SKM-1 (cell line): ENCODE measurements around the gene EPS8.

Experiments used
- DNase-seq: peaks from one replicate; lab custom pipeline; 2025; ENCODE audit not compliant: unreplicated experiment; lab: John Stamatoyannopoulos, UW

The EPS8 gene

DNA sequence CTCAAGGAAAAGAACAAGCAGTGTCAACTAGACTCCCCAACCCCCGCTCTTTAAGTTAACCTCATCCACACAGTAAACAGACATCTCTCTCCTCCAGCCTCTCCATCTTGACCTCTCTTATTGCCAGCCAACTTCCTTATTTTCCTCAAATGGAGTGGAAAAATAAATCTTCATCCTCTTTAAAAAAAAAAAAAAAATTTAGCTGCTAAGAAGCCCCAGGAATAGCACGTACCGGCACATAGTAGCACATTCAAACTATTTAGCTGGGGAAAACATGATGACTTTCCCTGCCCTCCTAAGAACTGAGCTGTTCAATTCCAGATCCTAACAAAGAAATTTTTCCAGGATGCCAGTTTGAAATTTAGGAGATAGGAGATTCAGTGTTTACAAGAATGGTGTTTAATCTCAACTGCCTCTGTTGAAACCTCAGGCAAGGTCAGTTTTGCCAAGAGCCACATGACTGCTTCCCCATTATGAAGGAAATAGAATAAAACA, 90.8 kb downstream of the EPS8 start:
- DNase-seq = no peak

DNA sequence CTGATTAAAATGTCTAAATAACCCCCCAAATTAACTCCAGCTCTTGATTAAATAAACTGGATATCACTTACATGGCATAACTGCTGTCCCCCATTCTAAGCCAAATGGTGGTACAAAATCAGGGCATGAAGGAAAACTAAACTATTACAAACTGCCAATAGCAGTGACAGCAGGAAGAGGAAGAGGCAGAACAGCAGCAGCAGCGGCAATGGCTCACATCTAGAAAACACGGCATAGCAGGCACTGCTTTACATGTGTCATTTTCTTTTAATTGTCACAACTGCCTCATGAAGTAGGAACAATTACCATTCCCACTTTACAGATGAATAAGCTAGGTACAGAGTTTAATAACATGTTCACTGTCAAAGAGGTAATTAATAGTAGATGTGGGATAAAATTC, 92.0 kb downstream of the EPS8 start:
- no peak for DNase-seq

DNA sequence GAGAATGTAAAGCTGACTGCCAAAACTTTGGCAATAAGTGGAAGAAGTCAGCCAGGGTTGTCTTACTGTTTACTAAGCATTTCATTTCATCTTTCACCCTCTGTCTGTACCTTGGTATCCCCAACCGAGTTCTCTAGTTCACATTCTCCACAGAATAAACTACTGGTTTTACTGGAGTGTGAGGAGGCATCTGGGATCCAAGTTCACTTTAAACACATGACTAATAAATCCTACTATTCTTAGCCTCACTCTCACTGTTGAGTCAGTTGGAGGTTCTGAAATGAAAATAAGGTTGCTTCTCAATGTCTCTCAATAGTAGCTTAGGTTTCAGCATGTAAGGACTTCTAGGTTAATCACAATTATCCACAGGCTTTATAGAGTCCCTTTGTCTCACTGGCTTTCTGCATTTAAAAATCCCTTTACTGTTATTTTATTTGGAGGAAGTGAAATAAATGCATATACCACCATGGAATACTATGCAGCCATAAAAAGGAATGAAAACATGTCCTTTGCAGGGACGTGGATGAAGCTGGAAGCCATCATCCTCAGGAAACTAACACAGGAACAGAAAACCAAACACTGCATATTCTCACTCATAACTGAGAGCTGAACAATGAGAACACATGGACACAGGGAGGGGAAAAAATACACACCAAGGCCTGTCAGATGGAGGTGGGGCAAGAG, 95.8 kb downstream of the EPS8 start:
- no peak for DNase-seq

DNA sequence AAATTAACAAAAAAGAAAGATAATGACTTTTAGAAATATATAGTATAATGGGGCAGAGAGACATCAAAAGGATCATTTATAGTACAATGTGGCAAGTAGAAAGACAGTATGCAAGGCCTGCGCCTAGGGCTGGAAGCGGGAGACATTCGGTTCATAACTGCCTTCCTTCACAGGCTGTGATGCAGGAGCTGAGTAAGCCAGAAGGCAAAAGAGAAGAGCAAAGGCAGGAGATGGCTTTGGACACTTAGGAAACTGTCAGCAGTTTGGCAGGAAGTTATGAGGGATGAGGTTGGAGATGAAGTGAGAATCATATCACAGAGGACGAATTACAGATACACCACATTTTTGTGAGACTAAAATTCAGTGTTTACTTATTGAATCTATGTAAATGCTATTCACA, 97.8 kb downstream of the EPS8 start:
- DNase-seq = no peak

DNA sequence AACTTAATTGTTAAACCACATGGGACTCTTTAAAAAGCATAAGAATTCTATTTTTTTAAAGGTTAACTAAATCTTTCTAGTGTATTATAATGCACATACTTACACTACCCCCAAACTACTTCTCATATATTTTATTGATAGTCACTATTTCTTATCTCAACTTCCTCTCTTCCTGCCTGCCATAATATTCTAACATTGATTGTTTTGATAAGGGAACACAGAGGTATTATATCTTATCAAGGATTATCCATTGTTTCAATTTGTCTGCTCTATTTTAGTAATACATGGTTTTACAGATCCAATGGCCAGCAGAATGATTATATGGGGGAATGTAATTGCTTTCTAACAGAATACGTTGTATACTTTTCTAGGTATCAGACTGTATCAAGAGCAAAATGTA, 98.9 kb downstream of the EPS8 start:
- no peak for DNase-seq

DNA sequence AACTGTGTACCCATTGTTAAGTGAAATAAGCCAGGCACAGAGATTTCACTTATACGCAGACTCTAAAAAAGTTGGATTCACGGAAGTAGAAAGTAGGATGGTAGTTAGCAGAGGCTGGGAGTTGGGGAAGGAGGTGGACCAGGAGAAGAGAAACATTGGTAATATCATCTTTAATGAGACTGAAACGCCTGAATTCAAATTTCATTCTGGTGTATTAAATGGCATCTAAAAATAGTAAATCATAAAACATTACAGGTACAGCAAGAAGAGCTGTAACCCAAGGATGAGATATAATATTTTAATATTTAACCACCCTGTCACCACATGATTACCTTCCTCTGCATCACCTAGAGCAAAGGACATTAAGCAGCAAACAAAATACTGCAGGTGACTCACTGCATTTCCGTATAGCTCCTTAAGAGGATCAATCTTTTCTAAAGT, 99.4 kb downstream of the EPS8 start:
- DNase-seq = no peak

DNA sequence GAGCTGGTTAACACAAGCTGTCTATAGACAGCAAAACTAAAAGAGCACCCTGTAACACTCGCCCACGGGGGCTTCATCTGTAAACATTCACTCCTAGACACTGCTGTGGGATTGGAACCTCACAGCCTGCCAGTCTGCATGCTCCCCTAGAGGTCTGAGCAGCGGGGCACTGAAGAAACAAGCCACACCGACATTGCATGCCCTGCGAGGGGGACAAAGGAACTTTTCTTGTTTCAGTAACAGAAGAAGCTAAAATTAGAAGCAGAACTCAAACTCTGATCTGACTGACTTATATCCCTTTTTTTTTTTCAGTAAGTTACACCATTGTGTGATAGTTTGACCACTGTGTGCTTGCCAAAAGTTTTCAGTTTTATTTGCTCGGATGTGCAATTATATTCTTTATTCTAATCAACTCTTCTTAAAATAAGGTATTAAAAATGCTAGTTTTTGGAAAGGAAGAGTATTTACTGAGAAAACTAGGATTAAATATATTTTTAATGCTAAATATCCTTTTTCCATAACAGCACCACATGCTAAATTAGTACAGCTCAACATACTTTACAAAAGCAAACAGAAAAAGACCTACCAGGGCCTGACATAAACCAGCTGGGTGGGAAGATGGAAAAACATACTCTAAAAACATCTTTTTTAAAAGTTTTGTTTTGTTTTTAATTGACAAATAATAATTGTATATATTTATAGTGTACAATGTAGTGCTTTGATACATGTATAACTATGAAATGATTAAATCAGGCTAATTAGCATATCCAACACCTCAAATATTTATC, 100.2 kb downstream of the EPS8 start:
- no peak for DNase-seq

DNA sequence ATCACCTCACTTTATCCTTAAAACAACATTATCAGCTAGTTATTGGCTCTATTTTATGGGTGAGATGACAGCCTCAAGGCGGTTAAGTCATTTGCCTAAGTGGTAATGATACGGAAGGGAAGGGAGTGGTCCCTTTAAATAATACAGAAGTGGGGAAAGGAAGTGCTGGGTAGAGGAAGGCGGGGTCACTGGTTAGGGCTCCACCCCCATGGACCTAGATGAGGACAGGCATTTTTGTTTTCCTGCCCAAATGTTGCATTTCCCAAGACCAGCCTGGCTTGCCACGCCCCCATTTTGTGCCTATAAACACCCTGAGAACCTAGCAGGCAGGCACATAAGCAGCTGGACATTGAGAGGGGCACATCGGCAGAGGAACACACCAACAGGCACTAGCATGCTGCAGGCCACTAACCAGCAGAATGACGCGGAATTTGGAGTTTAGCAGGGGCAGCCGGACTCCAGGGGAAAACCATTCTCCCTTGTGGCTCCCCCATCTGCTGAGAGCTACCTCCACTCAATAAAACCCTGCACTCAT, 100.9 kb downstream of the EPS8 start:
- peak; percentile 56 for DNase-seq

DNA sequence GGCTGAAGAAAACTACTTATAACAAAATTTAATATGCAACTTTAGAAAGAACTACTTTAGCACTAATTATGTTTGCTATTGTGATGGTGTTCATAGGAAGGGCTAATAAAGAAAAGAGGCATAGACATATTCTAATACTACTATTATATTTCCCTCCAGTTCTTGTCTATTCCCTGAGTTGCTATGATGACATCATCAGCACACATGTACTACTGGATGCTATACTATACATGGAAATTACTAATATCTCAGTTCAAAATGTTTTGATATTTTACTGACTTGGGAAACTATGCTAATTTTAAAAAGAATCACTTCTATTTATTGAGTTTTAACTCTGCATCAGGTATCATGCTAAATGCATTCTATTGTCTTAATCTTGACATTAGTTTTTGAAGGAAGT, 101.6 kb downstream of the EPS8 start:
- DNase-seq = no peak

DNA sequence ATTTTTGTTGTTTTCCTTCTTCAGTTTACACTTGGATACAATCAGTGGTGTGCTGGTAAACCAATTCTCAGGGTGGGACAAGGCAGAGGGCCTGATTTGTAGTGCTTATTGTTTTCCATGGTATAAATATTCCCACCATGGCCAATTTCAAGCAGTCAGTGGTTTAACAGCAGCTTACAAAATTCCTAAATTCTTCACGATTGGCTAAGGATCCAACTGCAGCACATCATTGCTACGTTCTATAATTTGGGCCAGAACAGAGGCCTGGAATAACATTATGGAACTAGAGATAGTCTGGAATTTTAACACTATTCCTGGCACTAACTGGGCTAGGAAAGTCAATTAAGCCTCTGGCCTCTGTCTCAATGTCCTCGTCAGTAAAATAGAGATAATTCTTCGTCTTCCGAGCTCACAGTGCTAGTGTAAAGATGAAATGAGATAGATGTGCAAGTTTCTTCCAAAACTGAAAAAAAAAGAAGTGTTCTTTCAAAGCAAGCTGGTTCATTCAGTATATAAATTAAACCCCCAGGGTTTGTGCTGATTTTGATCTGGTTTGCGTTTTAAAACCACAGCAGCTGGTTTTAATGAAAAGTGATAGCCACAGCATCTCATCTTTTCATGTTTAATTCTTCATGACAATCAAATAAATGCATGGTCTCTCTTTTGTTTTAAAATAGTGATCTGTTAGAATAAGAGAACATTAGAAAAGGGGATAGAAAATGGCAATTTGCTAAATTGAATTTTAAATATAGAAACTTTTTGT, 104.1 kb downstream of the EPS8 start:
- no peak for DNase-seq

DNA sequence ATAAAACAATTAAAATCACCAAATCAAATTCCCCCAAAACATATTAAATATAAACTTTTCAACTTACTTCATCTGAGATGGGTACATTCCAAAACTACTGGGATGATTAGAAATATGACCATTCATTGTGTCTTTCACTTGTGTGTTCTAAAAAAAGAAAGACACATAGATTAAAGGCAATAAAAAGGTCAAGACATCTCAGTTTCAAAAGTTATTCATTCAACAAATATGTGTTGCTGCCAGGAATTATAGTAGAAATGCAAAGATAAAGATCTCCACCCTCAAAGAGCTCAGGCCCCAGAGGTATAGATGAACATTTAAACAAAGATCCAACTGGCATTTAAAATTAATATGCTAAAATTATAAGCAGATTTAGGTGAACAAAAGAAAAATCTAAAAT, 106.4 kb downstream of the EPS8 start:
- DNase-seq = no peak

DNA sequence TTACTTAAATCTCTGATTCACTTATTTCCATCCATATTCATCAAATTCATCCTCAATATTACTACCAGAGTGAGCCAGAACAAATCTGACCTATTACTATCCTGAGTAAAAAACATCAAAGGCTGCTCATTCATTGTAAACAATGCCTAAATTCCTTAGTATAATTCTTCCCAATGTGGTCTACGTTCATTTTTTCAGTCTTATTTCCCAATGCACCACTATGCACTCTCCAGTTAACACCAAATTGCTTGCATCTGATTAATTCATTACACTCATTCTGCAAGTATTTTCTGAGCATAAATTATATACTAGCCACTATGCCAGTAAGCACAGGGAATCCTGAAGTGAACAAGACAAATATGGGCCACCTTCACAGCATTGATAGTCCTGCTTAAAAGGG, 110.0 kb downstream of the EPS8 start:
- no peak for DNase-seq

DNA sequence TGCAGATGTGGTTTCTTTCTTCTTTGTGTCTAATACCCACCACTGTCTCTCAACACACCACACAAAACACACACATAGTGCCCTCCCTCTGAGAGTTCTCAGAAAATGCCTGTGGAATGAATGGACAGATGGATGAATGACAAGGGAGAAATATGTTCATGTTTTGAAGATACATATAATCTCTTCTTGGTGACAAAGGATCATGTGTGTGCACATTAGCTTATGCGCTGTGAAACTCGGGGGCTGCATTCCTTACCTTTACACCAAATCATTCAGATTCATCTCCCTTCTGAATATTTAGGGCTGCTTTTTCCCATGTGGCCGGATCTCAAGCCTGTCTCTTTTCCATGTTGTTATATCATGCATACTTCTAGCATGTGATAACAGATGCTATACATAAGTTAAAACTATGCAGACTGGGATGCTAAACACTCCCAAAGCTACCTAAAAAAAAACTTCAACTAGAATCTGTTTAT, 111.4 kb downstream of the EPS8 start:
- no peak for DNase-seq

DNA sequence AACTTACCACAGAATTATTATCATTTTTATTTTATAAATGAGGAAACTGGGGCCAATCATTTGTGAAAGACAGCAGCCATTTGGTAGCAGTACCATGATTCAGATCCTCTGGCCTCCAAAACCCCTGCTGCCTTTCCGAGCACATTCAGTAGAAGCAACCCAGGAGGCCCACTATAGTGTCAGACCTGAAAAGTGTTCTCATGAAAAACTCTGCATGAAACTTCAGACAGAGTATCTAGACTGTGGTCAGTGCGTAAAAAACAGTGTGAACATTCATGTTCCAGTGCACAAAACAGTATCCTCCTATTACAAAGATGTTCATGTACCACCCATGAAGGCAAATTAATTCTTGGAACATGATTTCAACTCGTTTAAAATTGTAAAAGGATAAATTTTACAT, 112.0 kb downstream of the EPS8 start:
- no peak for DNase-seq

DNA sequence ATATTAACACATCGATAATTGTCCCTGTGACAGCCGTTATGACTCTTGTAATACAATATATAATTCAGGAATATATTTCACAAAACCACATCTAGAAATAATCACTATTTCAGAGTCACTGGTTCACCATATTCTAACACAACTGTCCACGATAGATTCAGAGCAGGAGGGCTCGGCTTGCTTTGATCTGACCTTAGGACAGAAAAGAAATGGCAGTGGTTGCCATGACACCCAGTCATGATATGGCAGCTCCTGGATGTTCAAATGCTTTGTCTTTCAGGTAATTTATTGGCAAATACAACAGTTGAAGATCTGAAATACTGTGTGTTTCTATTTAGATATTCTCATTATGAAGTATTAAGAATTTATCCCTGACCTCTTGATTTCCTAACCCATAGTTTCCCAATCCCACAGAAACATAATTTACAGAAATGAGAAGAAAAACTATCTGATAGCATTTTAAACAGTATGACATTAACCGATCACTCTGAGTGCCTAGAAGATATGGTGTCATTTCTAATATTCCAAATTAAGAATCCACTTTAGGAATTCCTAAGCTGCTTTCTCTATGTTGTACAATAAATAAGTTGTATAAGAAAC, 116.4 kb downstream of the EPS8 start:
- DNase-seq = no peak

DNA sequence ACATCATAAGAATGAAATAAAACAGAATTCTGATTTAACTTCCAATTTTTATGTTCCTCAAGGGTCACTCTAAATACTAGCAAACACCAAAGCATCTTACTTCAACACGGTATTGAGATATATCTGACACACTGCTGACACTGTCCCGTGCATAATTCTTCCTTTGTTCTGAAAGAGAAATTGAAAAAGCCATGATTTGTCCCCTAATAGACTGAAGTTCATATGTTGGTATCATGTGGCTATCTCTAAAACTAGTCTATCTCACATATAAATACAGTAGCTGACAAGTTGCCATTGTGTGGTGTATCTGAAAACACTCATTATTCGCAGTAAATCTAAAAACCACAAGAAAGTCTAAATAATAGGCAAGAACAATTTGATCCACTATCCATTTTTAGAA, 118.4 kb downstream of the EPS8 start:
- no peak for DNase-seq

DNA sequence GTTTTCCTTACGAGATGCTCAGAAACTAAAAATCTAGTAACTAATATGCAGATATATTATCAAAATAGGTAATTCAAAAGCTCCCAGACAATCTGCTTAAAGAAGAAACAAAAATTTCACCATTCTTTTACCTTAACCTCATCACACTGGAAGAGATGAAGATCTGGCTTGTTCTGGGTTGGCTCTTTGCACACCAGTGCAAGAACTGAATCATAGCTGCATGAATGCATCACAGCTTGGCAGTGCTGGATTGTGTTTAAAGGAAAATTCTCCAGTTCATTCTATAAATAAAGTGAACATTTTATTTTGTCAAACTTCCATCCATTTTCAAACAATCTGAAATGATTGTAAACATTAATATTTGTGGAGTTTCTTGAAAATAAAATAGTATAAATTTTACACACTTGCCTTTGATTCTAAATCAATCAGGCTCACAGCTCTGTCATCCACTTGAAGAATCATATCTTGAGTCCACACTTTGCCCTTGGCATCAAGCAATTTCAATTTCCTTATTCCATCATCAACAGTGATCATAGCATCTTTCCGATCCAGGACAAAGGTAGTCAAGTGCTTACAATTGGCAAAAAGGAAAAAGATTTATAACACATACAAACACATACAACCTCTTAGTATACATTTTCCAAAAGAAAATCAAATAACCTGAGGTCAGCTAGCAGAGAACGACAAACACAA, 119.8 kb downstream of the EPS8 start:
- no peak for DNase-seq

DNA sequence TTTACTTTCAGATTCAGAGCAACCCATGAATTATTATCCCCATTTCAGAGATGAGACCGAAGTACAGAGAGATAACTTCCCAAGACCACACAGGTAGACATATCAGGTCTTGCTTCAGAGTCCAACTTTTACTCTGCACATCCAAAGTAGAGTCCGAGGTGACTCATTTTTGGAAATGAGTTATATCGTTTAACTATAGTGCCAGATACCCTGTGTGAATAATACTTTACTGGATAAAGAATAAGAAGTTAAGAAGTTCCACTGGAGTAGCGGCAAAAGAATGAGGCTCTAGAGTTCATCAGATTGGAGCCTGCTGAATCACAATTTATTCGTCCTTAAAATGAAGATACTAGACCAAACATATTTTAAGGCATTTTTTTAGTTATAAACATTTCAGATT, 124.7 kb downstream of the EPS8 start:
- no peak for DNase-seq

DNA sequence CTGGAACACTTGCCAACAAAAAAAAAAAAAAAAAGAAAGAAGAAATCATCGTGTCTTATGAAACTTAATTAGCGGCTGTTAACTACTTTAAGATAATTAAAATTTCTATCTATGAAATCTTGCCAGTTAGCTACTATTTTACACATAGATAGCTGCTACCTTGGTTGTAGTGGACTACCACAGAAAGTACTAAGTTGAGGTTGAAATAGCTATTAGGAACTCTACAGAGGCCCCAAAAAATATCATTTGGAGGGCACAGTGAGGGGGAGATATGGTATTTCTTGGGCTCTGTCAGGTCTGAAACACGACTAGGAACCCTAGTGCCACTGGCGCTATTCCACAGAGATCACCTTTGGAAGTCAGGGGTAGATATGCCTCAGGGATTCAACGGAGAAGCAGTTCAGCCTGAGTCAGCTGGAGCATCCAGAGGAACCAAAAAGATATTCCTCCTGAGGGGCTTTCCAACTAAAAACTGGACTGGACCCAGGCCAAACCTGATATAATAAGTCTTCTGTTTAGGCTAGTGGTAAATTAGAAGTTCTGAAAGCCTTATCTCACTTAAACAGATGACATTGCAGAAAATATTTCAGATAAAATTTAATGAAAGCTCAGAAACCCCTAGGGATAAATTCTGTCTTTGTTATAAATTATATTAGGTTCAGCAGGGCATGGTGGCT, 126.1 kb downstream of the EPS8 start:
- DNase-seq = no peak
